H9 (cell line): ENCODE measurements around the gene MBTPS1. TPM values are rescaled to one million over a fixed set of nuclear protein-coding genes. Genes with fewer than 3 reads are reported as not detected.

Experiments
- DNase-seq: peaks from one replicate; pipeline ENCODE4 v3.0.0-alpha.2; 2017
- H2AFZ ChIP-seq: one replicate; pipeline ENCODE4 v1.6.1; 2013; ENCODE audit warnings: mild to moderate bottlenecking, low read length, control low read depth, moderate library complexity
- H2AK5ac ChIP-seq: 2 replicates; pipeline ENCODE4 v1.6.1; 2013; ENCODE audit warnings: low read length, control low read depth, mixed read lengths; ENCODE audit not compliant: insufficient read length
- H2BK120ac ChIP-seq: one replicate; pipeline ENCODE4 v1.6.1; 2013; ENCODE audit warnings: low read depth, mild to moderate bottlenecking, low read length, control low read depth, inconsistent platforms; ENCODE audit not compliant: poor library complexity, severe bottlenecking
- H2BK12ac ChIP-seq: 2 replicates; pipeline ENCODE4 v1.6.1; 2013; ENCODE audit warnings: low read length, control low read depth, mixed read lengths, low read depth; ENCODE audit not compliant: insufficient read length
- H2BK15ac ChIP-seq: 2 replicates; pipeline ENCODE4 v1.6.1; 2013; ENCODE audit warnings: low read depth, low read length, control low read depth
- H2BK20ac ChIP-seq: one replicate; pipeline ENCODE4 v1.6.1; 2013; ENCODE audit warnings: low read depth, mild to moderate bottlenecking, low read length, control low read depth, inconsistent platforms; ENCODE audit not compliant: poor library complexity, severe bottlenecking
- H2BK5ac ChIP-seq: 2 replicates; pipeline ENCODE4 v1.6.1; 2013; ENCODE audit warnings: low read length, control low read depth, mixed read lengths; ENCODE audit not compliant: insufficient read length
- H3K14ac ChIP-seq: 2 replicates; pipeline ENCODE4 v1.6.1; 2013; ENCODE audit warnings: low read length, control low read depth; ENCODE audit not compliant: insufficient read depth
- H3K18ac ChIP-seq: 2 replicates; pipeline ENCODE4 v1.6.1; 2013; ENCODE audit warnings: low read depth, mild to moderate bottlenecking, mixed read lengths, low read length, control low read depth; ENCODE audit not compliant: insufficient read length
- H3K23ac ChIP-seq: 2 replicates; pipeline ENCODE4 v1.6.1; 2013; ENCODE audit warnings: low read length, control low read depth, mixed read lengths, low read depth; ENCODE audit not compliant: insufficient read length
- H3K23me2 ChIP-seq: 2 replicates; pipeline ENCODE4 v1.6.1; 2013; ENCODE audit warnings: low read depth, mild to moderate bottlenecking, mixed read lengths, low read length, control low read depth; ENCODE audit not compliant: insufficient read length, poor library complexity, severe bottlenecking
- H3K27ac ChIP-seq: 2 replicates; pipeline ENCODE4 v1.5.1; 2013; ENCODE audit warnings: low read length, control low read depth, mixed read lengths, low read depth; ENCODE audit not compliant: insufficient read length
- H3K27me3 ChIP-seq: 2 replicates; pipeline ENCODE4 v1.6.1; 2013; ENCODE audit warnings: low read length, control low read depth, inconsistent platforms; ENCODE audit not compliant: insufficient read depth
- H3K4ac ChIP-seq: 2 replicates; pipeline ENCODE4 v1.6.1; 2013; ENCODE audit warnings: low read depth, mild to moderate bottlenecking, control low read depth, inconsistent platforms, low read length, moderate library complexity
- H3K4me1 ChIP-seq: 2 replicates; pipeline ENCODE4 v1.6.1; 2013; ENCODE audit warnings: low read length, control low read depth, inconsistent platforms; ENCODE audit not compliant: insufficient read depth
- H3K4me2 ChIP-seq: 2 replicates; pipeline ENCODE4 v1.6.1; 2013; ENCODE audit warnings: low read length, control low read depth, mixed read lengths; ENCODE audit not compliant: insufficient read length, insufficient read depth
- H3K56ac ChIP-seq: 2 replicates; pipeline ENCODE4 v1.6.1; 2013; ENCODE audit warnings: low read depth, mild to moderate bottlenecking, mixed read lengths, low read length, control low read depth; ENCODE audit not compliant: insufficient read length
- H3K79me1 ChIP-seq: 2 replicates; pipeline ENCODE4 v1.6.1; 2013; ENCODE audit warnings: low read depth, mild to moderate bottlenecking, moderate library complexity, low read length, control low read depth, inconsistent platforms; ENCODE audit not compliant: insufficient read depth, poor library complexity, severe bottlenecking
- H3K79me2 ChIP-seq: 2 replicates; pipeline ENCODE4 v1.6.1; 2013; ENCODE audit warnings: low read length, control low read depth, inconsistent platforms; ENCODE audit not compliant: insufficient read depth
- H3K9ac ChIP-seq: 2 replicates; pipeline ENCODE4 v1.6.1; 2013; ENCODE audit warnings: low read length, control low read depth, mixed read lengths; ENCODE audit not compliant: insufficient read length; ENCODE audit errors: extremely low read depth
- H3K9me3 ChIP-seq: one replicate; pipeline ENCODE4 v1.6.1; 2013; ENCODE audit warnings: low read depth, low read length, inconsistent platforms; ENCODE audit not compliant: control insufficient read depth
- H3T11ph ChIP-seq: one replicate; pipeline ENCODE4 v1.6.1; 2013; ENCODE audit warnings: mild to moderate bottlenecking, low read length, control low read depth, inconsistent platforms
- H4K20me1 ChIP-seq: one replicate; pipeline ENCODE4 v1.6.1; 2013; ENCODE audit not compliant: control insufficient read depth, insufficient read length, insufficient read depth
- H4K5ac ChIP-seq: 2 replicates; pipeline ENCODE4 v1.6.1; 2013; ENCODE audit warnings: low read depth, mild to moderate bottlenecking, mixed read lengths, low read length, control low read depth; ENCODE audit not compliant: insufficient read length
- H4K8ac ChIP-seq: replicated peaks from 2 replicates; pipeline ENCODE4 v1.6.1; 2013; ENCODE audit warnings: low read length, control low read depth, mixed read lengths, low read depth; ENCODE audit not compliant: insufficient read length
- H4K91ac ChIP-seq: 2 replicates; pipeline ENCODE4 v1.6.1; 2013; ENCODE audit warnings: low read depth, mild to moderate bottlenecking, moderate library complexity, mixed read lengths, low read length, control low read depth; ENCODE audit not compliant: insufficient read length
- H3K27ac Mint-ChIP-seq, 3 experiments: 2 replicates in 2 of 3; 3 replicates in 1 of 3; pipeline ENCODE4 v1.8.0; 2020 to 2021; ENCODE audit warnings: mixed read lengths in 3 of 3, mild to moderate bottlenecking in 1 of 3, moderate library complexity in 1 of 3
- H3K27me3 Mint-ChIP-seq: 2 replicates; pipeline ENCODE4 v1.8.0; 2021; ENCODE audit warnings: low read depth, mild to moderate bottlenecking, moderate library complexity, mixed read lengths
- H3K36me3 Mint-ChIP-seq, 3 experiments: 2 replicates in 2 of 3; 3 replicates in 1 of 3; pipeline ENCODE4 v1.8.0; 2020 to 2021; ENCODE audit warnings: low read depth in 3 of 3, mixed read lengths in 3 of 3; ENCODE audit not compliant: insufficient read depth in 1 of 3
- H3K4me1 Mint-ChIP-seq, 2 experiments: 2 replicates each; pipeline ENCODE4 v1.8.0; 2020; ENCODE audit warnings: mixed read lengths in 2 of 2
- H3K4me3 Mint-ChIP-seq, 2 experiments: 2 replicates in 1 of 2; 3 replicates in 1 of 2; pipeline ENCODE4 v1.8.0; 2020 to 2021; ENCODE audit warnings: mild to moderate bottlenecking in 2 of 2, mixed read lengths in 2 of 2, moderate library complexity in 1 of 2
- H3K9me3 Mint-ChIP-seq, 2 experiments: 2 replicates in 1 of 2; 3 replicates in 1 of 2; pipeline ENCODE4 v1.8.0; 2020; ENCODE audit warnings: mild to moderate bottlenecking in 2 of 2, mixed read lengths in 2 of 2, moderate library complexity in 1 of 2
- CTCF ChIP-seq: fragments of 200-600 bp; sonication (generic); conservative IDR thresholded peaks from 3 replicates; pipeline ENCODE4 v1.8.0; 2021; ENCODE audit warnings: antibody characterized with exemption, mild to moderate bottlenecking
- WGBS: extraction: QIAGEN DNeasy Blood & Tissue Kit; methylation state at CpG from one replicate; pipeline ENCODE4 v1.1.7; 2013; ENCODE audit warnings: missing lambda C conversion rate, low lambda C conversion rate, mixed read lengths; ENCODE audit not compliant: insufficient read length; ENCODE audit errors: extremely low coverage; 5-methylcytosine and 5-hydroxymethylcytosine counted together
- total RNA-seq: library from RNA; stranded (reverse); gene quantifications from 2 replicates; pipeline ENCODE4 v1.2.1, GENCODE V29; 2021

MBTPS1 gene
- total RNA-seq, 1 experiment from 2014 or later: 48.7 TPM

GRCh38 chr16:84143081-84143480 lies 26.3 kb upstream of the MBTPS1 start:
- Histone ChIP-seq H2BK20ac (no peak overlapping the region), H3K14ac (no peak overlapping the region), H2BK120ac (no peak overlapping the region), H2AFZ (no peak overlapping the region), H3K27ac (no peak overlapping the region), H2BK12ac (no peak overlapping the region), H3K9me3 (no peaks in the 10 kb centered on the region), H3K4ac (no peak overlapping the region), H3K18ac (no peak overlapping the region), H3K4me2 (peak overlapping the region; percentile 77), H3K79me1 (peaks cover 3% of the 10 kb centered on the region), H4K91ac (no peak overlapping the region), H3K56ac (no peak overlapping the region), H3K23ac (no peak overlapping the region), H2AK5ac (no peak overlapping the region), H2BK5ac (no peak overlapping the region), H2BK15ac (no peak overlapping the region), H3K27me3 (no peaks in the 10 kb centered on the region), H3K4me1 (peaks cover 7% of the 10 kb centered on the region; the same call in 1 of the 2 replicates), H3K79me2 (peaks cover 4% of the 10 kb centered on the region; the same call in 1 of the 2 replicates), H3K9ac (no peak overlapping the region), H3T11ph (no peak overlapping the region), H4K5ac (no peak overlapping the region), H4K8ac (no peak overlapping the region), H4K20me1 (no peaks in the 10 kb centered on the region), H3K23me2 (peaks cover 9% of the 10 kb centered on the region)
- WGBS: no CpG with 5 or more reads among the region's 1 CpG
- no peak for TF ChIP-seq CTCF
- no peak overlapping the region for H3K27ac Mint-ChIP-seq
- peak overlapping the region; percentile 95 to 99; a peak in 4 of 5 replicates for H3K4me3 Mint-ChIP-seq
- peaks cover 0 to 9% of the 10 kb centered on the region in 2 experiments; a peak in 1 of 5 replicates for H3K9me3 Mint-ChIP-seq
- DNase-seq: no peak
- peaks cover 16% of the 10 kb centered on the region for H3K27me3 Mint-ChIP-seq
- peaks cover 4 to 18% (median 6%) of the 10 kb centered on the region in 3 experiments; a peak in 6 of 7 replicates for H3K36me3 Mint-ChIP-seq
- peaks cover 28 to 35% of the 10 kb centered on the region in 2 experiments for H3K4me1 Mint-ChIP-seq
